ENCODE measurements around the gene CFAP92. TPM values are rescaled to one million over a fixed set of nuclear protein-coding genes. Genes with fewer than 3 reads are reported as not detected.

CFAP92 gene
- total and polyA plus RNA-seq, 4 experiments from 2014 or later, result 0.38 to 0.47 TPM; not detected in 2

- Mint-ChIP-seq H3K4me1 (peaks cover 10 to 24% (median 18%) of the 10 kb centered on the region in 4 donors), H3K9me3 (no peaks in the 10 kb centered on the region), H3K4me3 (no peak overlapping the region), H3K36me3 (no peaks in the 10 kb centered on the region), H3K27ac (no peak overlapping the region), H3K27me3 (peaks cover 0 to 1% of the 10 kb centered on the region in 2 donors)
- Histone ChIP-seq H3K27me3 (ENCODE audit: insufficient read depth, low read length) (no peaks in the 10 kb centered on the region), H3K36me3 (ENCODE audit: insufficient read depth, low read length) (no peaks in the 10 kb centered on the region), H3K9me3 (ENCODE audit: control insufficient read depth in 1 of 2, low read length in 2 of 2) (no peaks in the 10 kb centered on the region), H3K4me1 (ENCODE audit: insufficient read depth, low read length) (peaks cover 12% of the 10 kb centered on the region), H3K4me3 (ENCODE audit: low read length in 2 of 2) (no peak overlapping the region), H3K27ac (ENCODE audit: low read depth, low read length) (no peak overlapping the region)
- intact Hi-C loops (cut with micrococcal nuclease), result no loop called here
- no peak for DNase-seq
- ChIA-PET POLR2A (ENCODE audit: partially characterized antibody) (interaction anchor here (1.1 to 2.2 kb wide), 4 partner anchors 8 to 306 kb away, joined by 3 to 10 read pairs (median 4); no protein-coding TSS in a partner anchor), CTCF (ENCODE audit: partially characterized antibody) (interaction anchor here (1.4 to 8.4 kb wide), 7 partner anchors 6 to 237 kb away, joined by 3 to 148 read pairs (median 9); no protein-coding TSS in a partner anchor)
Observed at GRCh38 chr3:129009266-129009665, 15.4 kb upstream of the CFAP92 start.

- Mint-ChIP-seq H3K36me3 (no peaks in the 10 kb centered on the region), H3K27me3 (peaks cover 6 to 7% of the 10 kb centered on the region in 2 donors), H3K9me3 (no peaks in the 10 kb centered on the region), H3K27ac (peak overlapping the region in 1 of 7 donors; percentile 38), H3K4me3 (no peak overlapping the region), H3K4me1 (peaks cover 10 to 31% (median 20%) of the 10 kb centered on the region in 4 donors)
- Histone ChIP-seq H3K4me1 (ENCODE audit: insufficient read depth, low read length) (peaks cover 18% of the 10 kb centered on the region), H3K27ac (ENCODE audit: low read depth, low read length) (no peak overlapping the region), H3K4me3 (ENCODE audit: low read length in 2 of 2) (no peak overlapping the region), H3K9me3 (ENCODE audit: control insufficient read depth in 1 of 2, low read length in 2 of 2) (no peaks in the 10 kb centered on the region), H3K36me3 (ENCODE audit: insufficient read depth, low read length) (no peaks in the 10 kb centered on the region), H3K27me3 (ENCODE audit: insufficient read depth, low read length) (peaks cover 7% of the 10 kb centered on the region)
- POLR2A ChIA-PET (ENCODE audit: partially characterized antibody), result interaction anchor here (1.2 to 6.7 kb wide), 3 partner anchors 8 to 307 kb away, joined by 3 to 110 read pairs (median 10); no protein-coding TSS in a partner anchor
- CTCF ChIA-PET (ENCODE audit: partially characterized antibody), result interaction anchor here (1.4 to 8.4 kb wide), 6 partner anchors 8 to 238 kb away, joined by 3 to 148 read pairs (median 8); no protein-coding TSS in a partner anchor
- intact Hi-C loops (cut with micrococcal nuclease), result no loop called here
- DNase-seq, result no peak
Observed at GRCh38 chr3:129007792-129008191, 13.9 kb upstream of the CFAP92 start.

GRCh38 chr3:129006864-129007263 is 13.0 kb upstream of the CFAP92 start:
- Mint-ChIP-seq H3K36me3 (no peaks in the 10 kb centered on the region), H3K27me3 (peaks cover 11 to 14% of the 10 kb centered on the region in 2 donors), H3K9me3 (peaks cover 0 to 2% (median 0%) of the 10 kb centered on the region in 8 donors), H3K4me3 (no peak overlapping the region), H3K27ac (no peak overlapping the region), H3K4me1 (peaks cover 16 to 39% (median 27%) of the 10 kb centered on the region in 4 donors)
- Histone ChIP-seq H3K4me1 (ENCODE audit: insufficient read depth, low read length) (peaks cover 28% of the 10 kb centered on the region), H3K27ac (ENCODE audit: low read depth, low read length) (no peak overlapping the region), H3K4me3 (ENCODE audit: low read length in 2 of 2) (no peak overlapping the region), H3K27me3 (ENCODE audit: insufficient read depth, low read length) (peaks cover 15% of the 10 kb centered on the region), H3K9me3 (ENCODE audit: control insufficient read depth in 1 of 2, low read length in 2 of 2) (no peaks in the 10 kb centered on the region), H3K36me3 (ENCODE audit: insufficient read depth, low read length) (no peaks in the 10 kb centered on the region)
- ChIA-PET POLR2A (ENCODE audit: partially characterized antibody) (interaction anchor here (1.3 to 6.7 kb wide), 4 partner anchors 8 to 112 kb away, joined by 3 to 110 read pairs (median 5); no protein-coding TSS in a partner anchor), CTCF (ENCODE audit: partially characterized antibody) (interaction anchor here (1.1 to 8.4 kb wide), 5 partner anchors 8 to 239 kb away, joined by 4 to 148 read pairs (median 10); no protein-coding TSS in a partner anchor)
- intact Hi-C loops (cut with micrococcal nuclease), result no loop called here
- DNase-seq, result no peak

- Histone ChIP-seq H3K36me3 (ENCODE audit: insufficient read depth, low read length) (no peaks in the 10 kb centered on the region), H3K27me3 (ENCODE audit: insufficient read depth, low read length) (peaks cover 17% of the 10 kb centered on the region), H3K9me3 (ENCODE audit: control insufficient read depth in 1 of 2, low read length in 2 of 2) (no peaks in the 10 kb centered on the region), H3K4me1 (ENCODE audit: insufficient read depth, low read length) (peaks cover 36% of the 10 kb centered on the region), H3K27ac (ENCODE audit: low read depth, low read length) (no peak overlapping the region), H3K4me3 (ENCODE audit: low read length in 2 of 2) (no peak overlapping the region)
- intact Hi-C loops (cut with micrococcal nuclease), result no loop called here
- Mint-ChIP-seq H3K36me3 (no peaks in the 10 kb centered on the region), H3K27ac (peak overlapping the region in 5 of 7 donors; percentile 1 to 83 (median 62)), H3K9me3 (peaks cover 0 to 2% (median 0%) of the 10 kb centered on the region in 8 donors), H3K4me1 (peaks cover 16 to 42% (median 27%) of the 10 kb centered on the region in 4 donors), H3K27me3 (peaks cover 13 to 16% of the 10 kb centered on the region in 2 donors), H3K4me3 (peak overlapping the region in 2 of 8 donors; percentile 25 to 43)
- DNase-seq, result no peak
- CTCF ChIA-PET (ENCODE audit: partially characterized antibody), result interaction anchor here (0.6 to 8.4 kb wide), 6 partner anchors 8 to 241 kb away, joined by 3 to 148 read pairs (median 10); no protein-coding TSS in a partner anchor
- POLR2A ChIA-PET (ENCODE audit: partially characterized antibody), result interaction anchor here (0.6 to 6.7 kb wide), 7 partner anchors 10 to 310 kb away, joined by 3 to 110 read pairs (median 3); partner anchors contain the start of gene CFAP92
Observed at GRCh38 chr3:129005526-129006303, 11.8 kb upstream of the CFAP92 start.

GRCh38 chr3:129004639-129005295 is 10.9 kb upstream of the CFAP92 start:
- Mint-ChIP-seq H3K36me3 (no peaks in the 10 kb centered on the region), H3K4me3 (peak overlapping the region in 2 of 8 donors; percentile 5 to 34), H3K9me3 (peaks cover 0 to 2% (median 0%) of the 10 kb centered on the region in 8 donors), H3K27me3 (peaks cover 19 to 21% of the 10 kb centered on the region in 2 donors), H3K27ac (peak overlapping the region in 2 of 7 donors; percentile 71 to 74), H3K4me1 (peaks cover 17 to 47% (median 30%) of the 10 kb centered on the region in 4 donors)
- intact Hi-C loops (cut with micrococcal nuclease), result loop anchor here (1.0 kb wide), 2 partner anchors 12 to 23 kb away; no protein-coding TSS in a partner anchor
- Histone ChIP-seq H3K36me3 (ENCODE audit: insufficient read depth, low read length) (no peaks in the 10 kb centered on the region), H3K27me3 (ENCODE audit: insufficient read depth, low read length) (peaks cover 25% of the 10 kb centered on the region), H3K9me3 (ENCODE audit: control insufficient read depth in 1 of 2, low read length in 2 of 2) (no peaks in the 10 kb centered on the region), H3K27ac (ENCODE audit: low read depth, low read length) (no peak overlapping the region), H3K4me3 (ENCODE audit: low read length in 2 of 2) (no peak overlapping the region), H3K4me1 (ENCODE audit: insufficient read depth, low read length) (peaks cover 36% of the 10 kb centered on the region)
- POLR2A ChIA-PET (ENCODE audit: partially characterized antibody), result interaction anchor here (0.7 to 6.7 kb wide), 6 partner anchors 10 to 311 kb away, joined by 3 to 110 read pairs (median 12); partner anchors contain the start of gene CFAP92
- no peak for DNase-seq
- CTCF ChIA-PET (ENCODE audit: partially characterized antibody), result interaction anchor here (1.1 to 8.4 kb wide), 9 partner anchors 9 to 244 kb away, joined by 3 to 148 read pairs (median 14); no protein-coding TSS in a partner anchor

GRCh38 chr3:129003578-129004112 is 9.8 kb upstream of the CFAP92 start:
- ChIA-PET CTCF (ENCODE audit: partially characterized antibody) (interaction anchor here (0.5 to 8.4 kb wide), 16 partner anchors 8 to 313 kb away, joined by 3 to 148 read pairs (median 4); partner anchors contain the start of gene CFAP92), POLR2A (ENCODE audit: partially characterized antibody) (interaction anchor here (1.1 to 6.7 kb wide), 8 partner anchors 9 to 313 kb away, joined by 3 to 110 read pairs (median 8); partner anchors contain the start of genes CFAP92 and COPG1)
- no peaks in the 10 kb centered on the region for H3K9me3 ChIP-seq (ENCODE audit: control insufficient read depth in 1 of 2, low read length in 2 of 2)
- Mint-ChIP-seq H3K36me3 (no peaks in the 10 kb centered on the region), H3K4me3 (peak overlapping the region in 4 of 8 donors; percentile 59 to 73 (median 64)), H3K27me3 (peaks cover 22 to 27% of the 10 kb centered on the region in 2 donors), H3K4me1 (peaks cover 20 to 47% (median 32%) of the 10 kb centered on the region in 4 donors), H3K27ac (peak overlapping the region in 1 of 7 donors; percentile 47), H3K9me3 (peaks cover 0 to 2% (median 0%) of the 10 kb centered on the region in 8 donors)
- peaks cover 25% of the 10 kb centered on the region for H3K27me3 ChIP-seq (ENCODE audit: insufficient read depth, low read length)
- H3K27ac ChIP-seq (ENCODE audit: low read depth, low read length), result no peak overlapping the region
- H3K4me3 ChIP-seq (ENCODE audit: low read length in 2 of 2), result no peak overlapping the region
- DNase-seq, result peak; percentile 50 to 64 (median 57)
- H3K4me1 ChIP-seq (ENCODE audit: insufficient read depth, low read length), result peaks cover 36% of the 10 kb centered on the region
- intact Hi-C loops (cut with micrococcal nuclease), result loop anchor here (1.0 to 2.0 kb wide), 4 partner anchors 9 to 49 kb away; partner anchors contain the start of gene CFAP92
- no peaks in the 10 kb centered on the region for H3K36me3 ChIP-seq (ENCODE audit: insufficient read depth, low read length)
